Gastrocnemius medialis (tissue), 4 donors: Measurements from ENCODE around the gene WWOX. TPM values are rescaled to one million over a fixed set of nuclear protein-coding genes. Genes with fewer than 3 reads are reported as not detected.

Experiments used
- ATAC-seq, 2 donors: fragments of 150-250 bp; one replicate each; pipeline ENCODE4 v1.9.1; 2016
- DNase-seq, 2 donors: peaks; one replicate each; pipeline ENCODE4 v3.0.0-alpha.2; 2019
- H3K27ac ChIP-seq, 4 donors: fragments of 200-600 bp; sonication (generic); 1 replicate in 1 of 4; 2 replicates in 3 of 4; pipeline ENCODE4 v1.5.1; 2016 to 2018; ENCODE audit warnings: mild to moderate bottlenecking in 2 of 4, moderate library complexity in 1 of 4
- H3K27me3 ChIP-seq, 3 donors: fragments of 200-600 bp; sonication (generic) in 2 of 3; 1 replicate in 1 of 3; 2 replicates in 2 of 3; pipeline versions ENCODE4 v1.5.1 to v1.6.0; 2016 to 2019; ENCODE audit warnings: mild to moderate bottlenecking in 1 of 3, moderate library complexity in 1 of 3
- H3K36me3 ChIP-seq, 2 donors: fragments of 200-600 bp; sonication (generic) in 1 of 2; one replicate each; pipeline ENCODE4 v1.5.1; 2017 to 2018
- H3K4me1 ChIP-seq, 2 donors: fragments of 200-600 bp; sonication (generic) in 1 of 2; one replicate each; pipeline ENCODE4 v1.5.1; 2016 to 2017; ENCODE audit warnings: mild to moderate bottlenecking in 2 of 2
- H3K4me3 ChIP-seq, 4 donors: fragments of 200-600 bp; sonication (generic) in 3 of 4; 1 replicate in 1 of 4; 2 replicates in 3 of 4; pipeline ENCODE4 v1.5.1; 2016 to 2019; ENCODE audit warnings: mild to moderate bottlenecking in 2 of 4
- H3K9me3 ChIP-seq, 3 donors: fragments of 200-600 bp; sonication (generic) in 2 of 3; 1 replicate in 1 of 3; 2 replicates in 2 of 3; pipeline ENCODE4 v1.5.1; 2016 to 2019
- POLR2A ChIP-seq, 2 donors: fragments of 450-650 bp; IDR thresholded peaks; one replicate each; pipeline ENCODE4 v1.6.1; 2017; ENCODE audit warnings: antibody characterized with exemption in 2 of 2, mild to moderate bottlenecking in 2 of 2, moderate library complexity in 2 of 2
- in situ Hi-C, 4 donors: fragments of 200-750 bp; cut with MboI; loops; one replicate each; pipeline versions ENCODE4 v1.15.0 to v1.8.0; 2017; ENCODE audit warnings: low sequenced_read_pairs in 4 of 4
- intact Hi-C: fragments of 100-400 bp; cut with DNase I; formaldehyde crosslinking; loops from one replicate; pipeline ENCODE4 v1.15.1; 2023; ENCODE audit warnings: low total_unique reads
- total RNA-seq, 4 donors: library from RNA; depleted of rRNA; stranded (reverse); fragments of >200 nt; gene quantifications; one replicate each; pipeline versions ENCODE4 v1.1.0 to v1.2.3, GENCODE V29; 2016
- TF ChIP-seq, protein P1 (sequence below), 5 experiments: fragments of 450-650 bp in 3 of 5; fragments of 200-600 bp in 2 of 5; sonication (generic) in 2 of 5; IDR thresholded peaks in 4 of 5; conservative IDR thresholded peaks in 1 of 5; 1 replicate in 4 of 5; 2 replicates in 1 of 5; pipeline ENCODE4 v1.5.1; 2016 to 2019; ENCODE audit warnings: antibody characterized with exemption in 5 of 5, mild to moderate bottlenecking in 3 of 5, moderate library complexity in 3 of 5

The WWOX gene
- total RNA-seq, 4 donors from 2014 or later, result 3.3 to 13.0 (median 6.0) TPM

DNA sequence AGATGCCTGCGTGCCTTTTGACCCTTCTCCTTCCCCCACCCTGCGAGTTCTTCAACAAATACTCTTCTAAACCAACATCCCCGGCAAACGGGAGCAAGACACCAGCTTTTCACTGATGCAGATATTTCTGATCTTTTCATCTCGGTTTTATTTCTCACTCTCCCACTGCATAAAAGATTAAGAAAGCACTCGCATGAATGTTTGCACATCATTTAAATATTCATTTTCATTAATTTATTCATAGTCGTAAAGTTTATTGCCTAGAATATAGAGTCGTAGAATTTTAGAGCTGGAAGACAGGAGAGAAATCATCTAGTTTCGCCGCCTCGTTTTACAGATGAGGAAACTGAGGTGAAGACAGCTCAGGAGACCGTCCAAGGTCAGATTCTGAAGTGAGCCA lies 1013.0 kb downstream of the WWOX start:
- intact Hi-C loops, result no loop called here
- no peak for ATAC-seq
- no peaks in the 10 kb centered on the region for H3K9me3 ChIP-seq
- no peak overlapping the region for H3K27ac ChIP-seq
- DNase-seq, result no peak
- H3K4me1 ChIP-seq, result no peaks in the 10 kb centered on the region
- no peak overlapping the region for H3K4me3 ChIP-seq
- no peaks in the 10 kb centered on the region for H3K36me3 ChIP-seq
- TF ChIP-seq POLR2A (IDR thresholded peaks at IDR 0.05), result no peak
- TF ChIP-seq, protein P1, sequence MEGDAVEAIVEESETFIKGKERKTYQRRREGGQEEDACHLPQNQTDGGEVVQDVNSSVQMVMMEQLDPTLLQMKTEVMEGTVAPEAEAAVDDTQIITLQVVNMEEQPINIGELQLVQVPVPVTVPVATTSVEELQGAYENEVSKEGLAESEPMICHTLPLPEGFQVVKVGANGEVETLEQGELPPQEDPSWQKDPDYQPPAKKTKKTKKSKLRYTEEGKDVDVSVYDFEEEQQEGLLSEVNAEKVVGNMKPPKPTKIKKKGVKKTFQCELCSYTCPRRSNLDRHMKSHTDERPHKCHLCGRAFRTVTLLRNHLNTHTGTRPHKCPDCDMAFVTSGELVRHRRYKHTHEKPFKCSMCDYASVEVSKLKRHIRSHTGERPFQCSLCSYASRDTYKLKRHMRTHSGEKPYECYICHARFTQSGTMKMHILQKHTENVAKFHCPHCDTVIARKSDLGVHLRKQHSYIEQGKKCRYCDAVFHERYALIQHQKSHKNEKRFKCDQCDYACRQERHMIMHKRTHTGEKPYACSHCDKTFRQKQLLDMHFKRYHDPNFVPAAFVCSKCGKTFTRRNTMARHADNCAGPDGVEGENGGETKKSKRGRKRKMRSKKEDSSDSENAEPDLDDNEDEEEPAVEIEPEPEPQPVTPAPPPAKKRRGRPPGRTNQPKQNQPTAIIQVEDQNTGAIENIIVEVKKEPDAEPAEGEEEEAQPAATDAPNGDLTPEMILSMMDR (IDR thresholded peaks at IDR 0.05 in 4 of 5, conservative IDR thresholded peaks at IDR 0.05 in 1 of 5), result no peak
- no peaks in the 10 kb centered on the region for H3K27me3 ChIP-seq
- in situ Hi-C loops, result no loop called here

DNA sequence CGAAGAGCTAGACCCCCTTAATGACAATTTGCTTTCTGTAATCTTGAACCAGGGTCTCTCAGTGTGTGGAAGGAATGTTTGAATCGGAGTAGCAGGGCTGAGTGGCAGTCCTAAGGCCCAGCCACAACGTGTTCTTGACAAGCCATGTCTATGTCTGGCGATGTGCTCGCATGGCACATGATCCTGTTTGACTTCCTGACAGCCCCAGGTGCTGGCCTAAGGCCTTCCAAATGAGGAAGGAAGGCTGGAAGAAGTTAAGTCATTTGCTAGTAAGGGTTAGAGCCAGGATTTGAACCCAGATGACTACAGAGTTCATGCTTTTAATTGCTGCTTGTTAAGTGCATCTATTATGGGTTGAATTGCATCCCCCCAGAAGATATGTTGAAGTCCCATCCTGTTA lies 1014.4 kb downstream of the WWOX start:
- Histone ChIP-seq H3K4me3 (no peak overlapping the region), H3K27ac (no peak overlapping the region), H3K4me1 (no peaks in the 10 kb centered on the region), H3K27me3 (no peaks in the 10 kb centered on the region), H3K36me3 (no peaks in the 10 kb centered on the region), H3K9me3 (no peaks in the 10 kb centered on the region)
- in situ Hi-C loops, result no loop called here
- intact Hi-C loops, result no loop called here
- no peak for DNase-seq
- ATAC-seq, result no peak
- TF ChIP-seq POLR2A (IDR thresholded peaks at IDR 0.05), result no peak
- TF ChIP-seq, protein P1 (IDR thresholded peaks at IDR 0.05 in 4 of 5, conservative IDR thresholded peaks at IDR 0.05 in 1 of 5), result no peak

DNA sequence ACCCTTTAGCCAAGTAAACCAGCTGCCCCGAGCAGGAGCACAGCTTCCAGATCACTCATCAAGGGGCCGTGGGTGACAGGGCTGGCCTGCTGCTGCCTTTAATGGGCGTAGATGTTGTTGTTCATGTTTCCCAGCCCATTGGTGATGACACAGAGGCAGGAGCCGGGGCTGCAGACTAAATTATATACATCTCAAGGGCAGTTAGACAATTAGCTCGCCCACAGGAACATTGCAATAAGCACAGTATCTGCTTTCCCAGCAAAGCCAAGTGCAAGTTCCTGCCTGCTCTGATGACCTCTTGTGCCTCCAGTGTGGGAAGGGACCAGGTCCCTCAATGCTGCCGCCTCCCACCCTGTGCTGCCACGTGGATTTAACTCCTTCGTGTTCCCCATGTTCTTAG lies 1015.3 kb downstream of the WWOX start:
- Histone ChIP-seq H3K27me3 (no peaks in the 10 kb centered on the region), H3K4me3 (no peak overlapping the region), H3K27ac (no peak overlapping the region), H3K9me3 (no peaks in the 10 kb centered on the region), H3K4me1 (no peaks in the 10 kb centered on the region), H3K36me3 (no peaks in the 10 kb centered on the region)
- ATAC-seq, result no peak
- no peak for TF ChIP-seq POLR2A (IDR thresholded peaks at IDR 0.05)
- TF ChIP-seq, protein P1 (IDR thresholded peaks at IDR 0.05 in 4 of 5, conservative IDR thresholded peaks at IDR 0.05 in 1 of 5), result no peak
- intact Hi-C loops (no loop called here), in situ Hi-C loops (no loop called here)
- DNase-seq, result no peak

DNA sequence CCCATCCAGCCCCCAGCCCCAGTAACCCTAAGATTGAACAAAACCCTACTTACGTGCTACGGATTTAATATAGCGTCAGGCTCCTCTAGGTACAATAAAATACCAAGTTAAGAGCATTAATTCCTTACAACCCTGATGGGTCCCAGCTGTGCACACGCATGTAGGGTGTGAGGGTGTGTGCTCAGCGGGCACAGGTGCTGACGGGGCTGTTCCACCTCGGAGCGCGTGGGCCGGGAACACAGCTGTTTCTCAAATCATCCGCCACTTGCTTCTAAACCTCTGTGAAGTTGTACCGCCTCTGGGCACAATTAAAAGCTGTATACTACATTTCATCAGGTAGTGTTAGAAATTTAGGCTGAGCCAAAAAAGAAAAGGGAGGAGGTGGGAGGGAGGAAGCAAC lies 1022.5 kb downstream of the WWOX start:
- H3K4me3 ChIP-seq, result no peak overlapping the region
- no peak for DNase-seq
- H3K27ac ChIP-seq, result no peak overlapping the region
- ATAC-seq, result no peak
- intact Hi-C loops, result no loop called here
- H3K4me1 ChIP-seq, result no peaks in the 10 kb centered on the region
- in situ Hi-C loops, result no loop called here
- no peaks in the 10 kb centered on the region for H3K36me3 ChIP-seq
- TF ChIP-seq POLR2A (IDR thresholded peaks at IDR 0.05), result no peak
- TF ChIP-seq, protein P1 (IDR thresholded peaks at IDR 0.05 in 4 of 5, conservative IDR thresholded peaks at IDR 0.05 in 1 of 5), result no peak
- H3K9me3 ChIP-seq, result no peaks in the 10 kb centered on the region
- no peaks in the 10 kb centered on the region for H3K27me3 ChIP-seq

DNA sequence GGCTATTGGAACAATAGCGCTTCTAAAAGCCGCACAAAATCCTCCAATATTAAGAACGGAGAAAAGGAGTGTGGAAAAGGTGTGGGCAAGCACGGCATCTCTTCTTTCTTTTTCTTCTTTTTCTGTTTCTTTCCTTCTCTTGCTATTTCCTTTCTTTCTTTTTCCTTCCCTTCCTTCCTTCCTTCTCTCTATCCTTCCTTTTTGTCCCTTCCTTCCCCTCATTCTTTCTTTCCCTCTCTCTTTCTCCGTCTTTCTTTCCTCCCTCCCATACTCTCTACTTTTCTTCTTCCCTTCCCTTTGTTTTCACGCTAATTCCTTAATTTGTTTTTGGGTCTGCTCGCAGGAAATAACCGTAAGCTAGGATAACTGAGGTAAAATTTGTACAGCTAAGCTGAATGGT lies 1022.9 kb downstream of the WWOX start:
- no peak for ATAC-seq
- in situ Hi-C loops, result no loop called here
- H3K9me3 ChIP-seq, result no peaks in the 10 kb centered on the region
- no peaks in the 10 kb centered on the region for H3K4me1 ChIP-seq
- no peak overlapping the region for H3K4me3 ChIP-seq
- TF ChIP-seq, protein P1 (IDR thresholded peaks at IDR 0.05 in 4 of 5, conservative IDR thresholded peaks at IDR 0.05 in 1 of 5), result no peak
- TF ChIP-seq POLR2A (IDR thresholded peaks at IDR 0.05), result no peak
- no peak overlapping the region for H3K27ac ChIP-seq
- no peaks in the 10 kb centered on the region for H3K36me3 ChIP-seq
- H3K27me3 ChIP-seq, result no peaks in the 10 kb centered on the region
- no peak for DNase-seq
- intact Hi-C loops, result no loop called here
